ENCODE measurements around the gene STK11IP.
A peak's percentile ranks its signal among the peaks of the same experiment; 100 is the strongest.

The STK11IP gene

GRCh38 chr2:219658196-219658846 lies 60.7 kb downstream of the STK11IP start:
- no peak for DNase-seq

- no peak for DNase-seq
Observed at GRCh38 chr2:219658874-219659273, 61.2 kb downstream of the STK11IP start.

- peak; percentile 60 for DNase-seq
Observed at GRCh38 chr2:219661197-219661954, 63.7 kb downstream of the STK11IP start.

- DNase-seq = no peak
Observed at GRCh38 chr2:219661955-219662395, 64.3 kb downstream of the STK11IP start.

GRCh38 chr2:219662566-219662965 lies 64.9 kb downstream of the STK11IP start:
- no peak for DNase-seq

GRCh38 chr2:219663116-219663762 lies 65.6 kb downstream of the STK11IP start:
- DNase-seq = no peak

- peak; percentile 14 for DNase-seq
Observed at GRCh38 chr2:219664041-219664440, 66.4 kb downstream of the STK11IP start.

- DNase-seq = no peak
Observed at GRCh38 chr2:219664944-219665343, 67.3 kb downstream of the STK11IP start.

GRCh38 chr2:219665926-219666325 lies 68.3 kb downstream of the STK11IP start:
- no peak for DNase-seq

Data from hematopoietic multipotent progenitor cell treated with erythropoietin and hydrocortisone succinate and interleukin-3 and kit ligand, for 8 days (in vitro differentiated cells).